Ovary (tissue), 3 donors: ENCODE results near the gene AKR1C8.

Experiments
- POLR2A ChIP-seq: fragments of 450-650 bp; IDR thresholded peaks from one replicate; pipeline ENCODE4 v1.6.1; 2017; ENCODE audit warnings: antibody characterized with exemption, mild to moderate bottlenecking, moderate library complexity
- TF ChIP-seq, protein P1 (sequence below), 3 donors: fragments of 450-650 bp in 2 of 3; fragments of 200-600 bp in 1 of 3; IDR thresholded peaks; one replicate each; pipeline versions ENCODE4 v1.5.1 to v1.8.0; 2016 to 2022; ENCODE audit warnings: antibody characterized with exemption in 3 of 3, mild to moderate bottlenecking in 1 of 3
- donor health status: DM: no; HTN: no; CAD: no.

DNA sequence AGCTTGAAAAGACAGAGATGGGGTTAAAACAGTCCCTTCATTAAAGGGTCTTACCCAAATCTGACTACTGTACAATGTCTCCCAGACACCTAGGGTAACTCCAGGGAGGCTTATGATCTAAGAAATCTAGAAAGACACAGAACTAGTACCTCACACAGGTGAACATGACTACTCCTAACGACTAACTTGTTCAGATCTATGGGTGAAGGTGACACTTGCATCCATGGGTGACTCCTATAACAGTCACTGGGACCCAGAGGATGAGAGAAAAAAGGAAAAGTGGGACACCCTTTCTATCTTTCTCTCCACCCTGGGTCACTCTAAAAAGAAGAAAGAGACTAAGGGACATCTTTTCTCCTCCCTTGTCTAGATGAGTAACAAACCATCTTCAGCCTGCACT lies 19.2 kb downstream of the AKR1C8 start:
- TF ChIP-seq, protein P1, sequence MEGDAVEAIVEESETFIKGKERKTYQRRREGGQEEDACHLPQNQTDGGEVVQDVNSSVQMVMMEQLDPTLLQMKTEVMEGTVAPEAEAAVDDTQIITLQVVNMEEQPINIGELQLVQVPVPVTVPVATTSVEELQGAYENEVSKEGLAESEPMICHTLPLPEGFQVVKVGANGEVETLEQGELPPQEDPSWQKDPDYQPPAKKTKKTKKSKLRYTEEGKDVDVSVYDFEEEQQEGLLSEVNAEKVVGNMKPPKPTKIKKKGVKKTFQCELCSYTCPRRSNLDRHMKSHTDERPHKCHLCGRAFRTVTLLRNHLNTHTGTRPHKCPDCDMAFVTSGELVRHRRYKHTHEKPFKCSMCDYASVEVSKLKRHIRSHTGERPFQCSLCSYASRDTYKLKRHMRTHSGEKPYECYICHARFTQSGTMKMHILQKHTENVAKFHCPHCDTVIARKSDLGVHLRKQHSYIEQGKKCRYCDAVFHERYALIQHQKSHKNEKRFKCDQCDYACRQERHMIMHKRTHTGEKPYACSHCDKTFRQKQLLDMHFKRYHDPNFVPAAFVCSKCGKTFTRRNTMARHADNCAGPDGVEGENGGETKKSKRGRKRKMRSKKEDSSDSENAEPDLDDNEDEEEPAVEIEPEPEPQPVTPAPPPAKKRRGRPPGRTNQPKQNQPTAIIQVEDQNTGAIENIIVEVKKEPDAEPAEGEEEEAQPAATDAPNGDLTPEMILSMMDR (IDR thresholded peaks at IDR 0.05), result no peak
- TF ChIP-seq POLR2A, result no peak
